H9 (cell line): ENCODE measurements around the gene OGFOD1. TPM values are rescaled to one million over a fixed set of nuclear protein-coding genes. Genes with fewer than 3 reads are reported as not detected.

Experiments
- DNase-seq: peaks from one replicate; pipeline ENCODE4 v3.0.0-alpha.2; 2017
- H2AFZ ChIP-seq: one replicate; pipeline ENCODE4 v1.6.1; 2013; ENCODE audit warnings: mild to moderate bottlenecking, low read length, control low read depth, moderate library complexity
- H2AK5ac ChIP-seq: 2 replicates; pipeline ENCODE4 v1.6.1; 2013; ENCODE audit warnings: low read length, control low read depth, mixed read lengths; ENCODE audit not compliant: insufficient read length
- H2BK120ac ChIP-seq: one replicate; pipeline ENCODE4 v1.6.1; 2013; ENCODE audit warnings: low read depth, mild to moderate bottlenecking, low read length, control low read depth, inconsistent platforms; ENCODE audit not compliant: poor library complexity, severe bottlenecking
- H2BK12ac ChIP-seq: 2 replicates; pipeline ENCODE4 v1.6.1; 2013; ENCODE audit warnings: low read length, control low read depth, mixed read lengths, low read depth; ENCODE audit not compliant: insufficient read length
- H2BK15ac ChIP-seq: 2 replicates; pipeline ENCODE4 v1.6.1; 2013; ENCODE audit warnings: low read depth, low read length, control low read depth
- H2BK20ac ChIP-seq: one replicate; pipeline ENCODE4 v1.6.1; 2013; ENCODE audit warnings: low read depth, mild to moderate bottlenecking, low read length, control low read depth, inconsistent platforms; ENCODE audit not compliant: poor library complexity, severe bottlenecking
- H2BK5ac ChIP-seq: 2 replicates; pipeline ENCODE4 v1.6.1; 2013; ENCODE audit warnings: low read length, control low read depth, mixed read lengths; ENCODE audit not compliant: insufficient read length
- H3K14ac ChIP-seq: 2 replicates; pipeline ENCODE4 v1.6.1; 2013; ENCODE audit warnings: low read length, control low read depth; ENCODE audit not compliant: insufficient read depth
- H3K18ac ChIP-seq: 2 replicates; pipeline ENCODE4 v1.6.1; 2013; ENCODE audit warnings: low read depth, mild to moderate bottlenecking, mixed read lengths, low read length, control low read depth; ENCODE audit not compliant: insufficient read length
- H3K23ac ChIP-seq: 2 replicates; pipeline ENCODE4 v1.6.1; 2013; ENCODE audit warnings: low read length, control low read depth, mixed read lengths, low read depth; ENCODE audit not compliant: insufficient read length
- H3K23me2 ChIP-seq: 2 replicates; pipeline ENCODE4 v1.6.1; 2013; ENCODE audit warnings: low read depth, mild to moderate bottlenecking, mixed read lengths, low read length, control low read depth; ENCODE audit not compliant: insufficient read length, poor library complexity, severe bottlenecking
- H3K27ac ChIP-seq: 2 replicates; pipeline ENCODE4 v1.5.1; 2013; ENCODE audit warnings: low read length, control low read depth, mixed read lengths, low read depth; ENCODE audit not compliant: insufficient read length
- H3K27me3 ChIP-seq: 2 replicates; pipeline ENCODE4 v1.6.1; 2013; ENCODE audit warnings: low read length, control low read depth, inconsistent platforms; ENCODE audit not compliant: insufficient read depth
- H3K4ac ChIP-seq: 2 replicates; pipeline ENCODE4 v1.6.1; 2013; ENCODE audit warnings: low read depth, mild to moderate bottlenecking, control low read depth, inconsistent platforms, low read length, moderate library complexity
- H3K4me1 ChIP-seq: 2 replicates; pipeline ENCODE4 v1.6.1; 2013; ENCODE audit warnings: low read length, control low read depth, inconsistent platforms; ENCODE audit not compliant: insufficient read depth
- H3K4me2 ChIP-seq: 2 replicates; pipeline ENCODE4 v1.6.1; 2013; ENCODE audit warnings: low read length, control low read depth, mixed read lengths; ENCODE audit not compliant: insufficient read length, insufficient read depth
- H3K56ac ChIP-seq: 2 replicates; pipeline ENCODE4 v1.6.1; 2013; ENCODE audit warnings: low read depth, mild to moderate bottlenecking, mixed read lengths, low read length, control low read depth; ENCODE audit not compliant: insufficient read length
- H3K79me1 ChIP-seq: 2 replicates; pipeline ENCODE4 v1.6.1; 2013; ENCODE audit warnings: low read depth, mild to moderate bottlenecking, moderate library complexity, low read length, control low read depth, inconsistent platforms; ENCODE audit not compliant: insufficient read depth, poor library complexity, severe bottlenecking
- H3K79me2 ChIP-seq: 2 replicates; pipeline ENCODE4 v1.6.1; 2013; ENCODE audit warnings: low read length, control low read depth, inconsistent platforms; ENCODE audit not compliant: insufficient read depth
- H3K9ac ChIP-seq: 2 replicates; pipeline ENCODE4 v1.6.1; 2013; ENCODE audit warnings: low read length, control low read depth, mixed read lengths; ENCODE audit not compliant: insufficient read length; ENCODE audit errors: extremely low read depth
- H3K9me3 ChIP-seq: one replicate; pipeline ENCODE4 v1.6.1; 2013; ENCODE audit warnings: low read depth, low read length, inconsistent platforms; ENCODE audit not compliant: control insufficient read depth
- H3T11ph ChIP-seq: one replicate; pipeline ENCODE4 v1.6.1; 2013; ENCODE audit warnings: mild to moderate bottlenecking, low read length, control low read depth, inconsistent platforms
- H4K20me1 ChIP-seq: one replicate; pipeline ENCODE4 v1.6.1; 2013; ENCODE audit not compliant: control insufficient read depth, insufficient read length, insufficient read depth
- H4K5ac ChIP-seq: 2 replicates; pipeline ENCODE4 v1.6.1; 2013; ENCODE audit warnings: low read depth, mild to moderate bottlenecking, mixed read lengths, low read length, control low read depth; ENCODE audit not compliant: insufficient read length
- H4K8ac ChIP-seq: replicated peaks from 2 replicates; pipeline ENCODE4 v1.6.1; 2013; ENCODE audit warnings: low read length, control low read depth, mixed read lengths, low read depth; ENCODE audit not compliant: insufficient read length
- H4K91ac ChIP-seq: 2 replicates; pipeline ENCODE4 v1.6.1; 2013; ENCODE audit warnings: low read depth, mild to moderate bottlenecking, moderate library complexity, mixed read lengths, low read length, control low read depth; ENCODE audit not compliant: insufficient read length
- H3K27ac Mint-ChIP-seq, 3 experiments: 2 replicates in 2 of 3; 3 replicates in 1 of 3; pipeline ENCODE4 v1.8.0; 2020 to 2021; ENCODE audit warnings: mixed read lengths in 3 of 3, mild to moderate bottlenecking in 1 of 3, moderate library complexity in 1 of 3
- H3K27me3 Mint-ChIP-seq: 2 replicates; pipeline ENCODE4 v1.8.0; 2021; ENCODE audit warnings: low read depth, mild to moderate bottlenecking, moderate library complexity, mixed read lengths
- H3K36me3 Mint-ChIP-seq, 3 experiments: 2 replicates in 2 of 3; 3 replicates in 1 of 3; pipeline ENCODE4 v1.8.0; 2020 to 2021; ENCODE audit warnings: low read depth in 3 of 3, mixed read lengths in 3 of 3; ENCODE audit not compliant: insufficient read depth in 1 of 3
- H3K4me1 Mint-ChIP-seq, 2 experiments: 2 replicates each; pipeline ENCODE4 v1.8.0; 2020; ENCODE audit warnings: mixed read lengths in 2 of 2
- H3K4me3 Mint-ChIP-seq, 2 experiments: 2 replicates in 1 of 2; 3 replicates in 1 of 2; pipeline ENCODE4 v1.8.0; 2020 to 2021; ENCODE audit warnings: mild to moderate bottlenecking in 2 of 2, mixed read lengths in 2 of 2, moderate library complexity in 1 of 2
- H3K9me3 Mint-ChIP-seq, 2 experiments: 2 replicates in 1 of 2; 3 replicates in 1 of 2; pipeline ENCODE4 v1.8.0; 2020; ENCODE audit warnings: mild to moderate bottlenecking in 2 of 2, mixed read lengths in 2 of 2, moderate library complexity in 1 of 2
- WGBS: extraction: QIAGEN DNeasy Blood & Tissue Kit; methylation state at CpG from one replicate; pipeline ENCODE4 v1.1.7; 2013; ENCODE audit warnings: missing lambda C conversion rate, low lambda C conversion rate, mixed read lengths; ENCODE audit not compliant: insufficient read length; ENCODE audit errors: extremely low coverage; 5-methylcytosine and 5-hydroxymethylcytosine counted together
- total RNA-seq: library from RNA; stranded (reverse); gene quantifications from 2 replicates; pipeline ENCODE4 v1.2.1, GENCODE V29; 2021
- TF ChIP-seq, protein P1 (sequence below): fragments of 200-600 bp; sonication (generic); conservative IDR thresholded peaks from 3 replicates; pipeline ENCODE4 v1.8.0; 2021; ENCODE audit warnings: antibody characterized with exemption, mild to moderate bottlenecking

Gene OGFOD1
- total RNA-seq, 1 experiment from 2014 or later: 66.5 TPM

DNA sequence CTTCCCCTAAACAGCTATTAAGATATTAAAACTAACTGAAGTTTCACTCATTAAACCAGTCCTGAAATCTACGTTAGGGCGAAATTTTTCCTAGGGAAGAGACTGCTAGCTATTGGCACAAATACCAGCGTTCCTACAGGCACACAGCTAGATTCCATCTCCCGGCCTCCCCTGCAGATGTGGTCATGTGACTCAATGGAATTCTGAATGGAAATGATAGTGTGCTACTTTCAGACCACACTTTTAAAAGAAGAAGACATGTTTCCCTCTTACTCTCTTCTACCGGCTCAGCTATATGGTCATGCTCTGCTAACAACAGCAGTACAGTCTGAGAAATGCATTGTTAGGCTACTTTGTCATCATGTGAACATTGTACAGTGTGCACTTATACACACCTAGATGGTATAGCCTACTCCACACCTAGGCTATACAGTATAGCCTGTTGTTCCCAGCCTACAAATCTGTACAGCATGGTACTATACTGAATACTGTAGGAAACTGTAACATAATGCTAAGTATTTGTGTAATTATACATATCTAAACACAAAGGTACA lies 31.4 kb downstream of the OGFOD1 start:
- DNase-seq: no peak
- H2AK5ac ChIP-seq: no peak overlapping the region
- no peaks in the 10 kb centered on the region for H3K9me3 ChIP-seq
- no peaks in the 10 kb centered on the region for H3K27me3 ChIP-seq
- H4K8ac ChIP-seq: no peak overlapping the region
- TF ChIP-seq, protein P1, sequence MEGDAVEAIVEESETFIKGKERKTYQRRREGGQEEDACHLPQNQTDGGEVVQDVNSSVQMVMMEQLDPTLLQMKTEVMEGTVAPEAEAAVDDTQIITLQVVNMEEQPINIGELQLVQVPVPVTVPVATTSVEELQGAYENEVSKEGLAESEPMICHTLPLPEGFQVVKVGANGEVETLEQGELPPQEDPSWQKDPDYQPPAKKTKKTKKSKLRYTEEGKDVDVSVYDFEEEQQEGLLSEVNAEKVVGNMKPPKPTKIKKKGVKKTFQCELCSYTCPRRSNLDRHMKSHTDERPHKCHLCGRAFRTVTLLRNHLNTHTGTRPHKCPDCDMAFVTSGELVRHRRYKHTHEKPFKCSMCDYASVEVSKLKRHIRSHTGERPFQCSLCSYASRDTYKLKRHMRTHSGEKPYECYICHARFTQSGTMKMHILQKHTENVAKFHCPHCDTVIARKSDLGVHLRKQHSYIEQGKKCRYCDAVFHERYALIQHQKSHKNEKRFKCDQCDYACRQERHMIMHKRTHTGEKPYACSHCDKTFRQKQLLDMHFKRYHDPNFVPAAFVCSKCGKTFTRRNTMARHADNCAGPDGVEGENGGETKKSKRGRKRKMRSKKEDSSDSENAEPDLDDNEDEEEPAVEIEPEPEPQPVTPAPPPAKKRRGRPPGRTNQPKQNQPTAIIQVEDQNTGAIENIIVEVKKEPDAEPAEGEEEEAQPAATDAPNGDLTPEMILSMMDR: no peak
- H3K14ac ChIP-seq: no peak overlapping the region
- H3K27me3 Mint-ChIP-seq: no peaks in the 10 kb centered on the region
- no peak overlapping the region for H3K4me3 Mint-ChIP-seq
- H3K27ac ChIP-seq: no peak overlapping the region
- no peaks in the 10 kb centered on the region for H3K4me1 ChIP-seq
- H2BK15ac ChIP-seq: no peak overlapping the region
- H3K79me1 ChIP-seq: no peaks in the 10 kb centered on the region
- H3K23me2 ChIP-seq: no peaks in the 10 kb centered on the region
- H3K36me3 Mint-ChIP-seq: peaks cover 0 to 12% (median 3%) of the 10 kb centered on the region in 3 experiments; a peak in 5 of 7 replicates
- no peak overlapping the region for H4K91ac ChIP-seq
- H4K20me1 ChIP-seq: peaks cover 2% of the 10 kb centered on the region
- H3K23ac ChIP-seq: no peak overlapping the region
- H3K4me1 Mint-ChIP-seq: peaks cover 5% of the 10 kb centered on the region in 2 experiments
- WGBS: no CpG with 5 or more reads among the region's 5 CpGs
- no peak overlapping the region for H3K18ac ChIP-seq
- no peak overlapping the region for H4K5ac ChIP-seq
- no peak overlapping the region for H3K56ac ChIP-seq
- no peaks in the 10 kb centered on the region for H3K79me2 ChIP-seq
- no peak overlapping the region for H2AFZ ChIP-seq
- no peak overlapping the region for H3K4ac ChIP-seq
- no peak overlapping the region for H3K27ac Mint-ChIP-seq
- no peak overlapping the region for H3T11ph ChIP-seq
- no peak overlapping the region for H2BK120ac ChIP-seq
- H2BK20ac ChIP-seq: no peak overlapping the region
- no peak overlapping the region for H2BK5ac ChIP-seq
- H3K4me2 ChIP-seq: no peak overlapping the region
- no peaks in the 10 kb centered on the region for H3K9me3 Mint-ChIP-seq
- H2BK12ac ChIP-seq: no peak overlapping the region
- no peak overlapping the region for H3K9ac ChIP-seq
